Measurements from ENCODE around the gene RAET1E. TPM values are rescaled to one million over a fixed set of nuclear protein-coding genes. Genes with fewer than 3 reads are reported as not detected.

Gene RAET1E
- total and polyA plus RNA-seq, 12 donors = 0.15 to 1.4 (median 0.41) TPM; not detected in 3

DNA sequence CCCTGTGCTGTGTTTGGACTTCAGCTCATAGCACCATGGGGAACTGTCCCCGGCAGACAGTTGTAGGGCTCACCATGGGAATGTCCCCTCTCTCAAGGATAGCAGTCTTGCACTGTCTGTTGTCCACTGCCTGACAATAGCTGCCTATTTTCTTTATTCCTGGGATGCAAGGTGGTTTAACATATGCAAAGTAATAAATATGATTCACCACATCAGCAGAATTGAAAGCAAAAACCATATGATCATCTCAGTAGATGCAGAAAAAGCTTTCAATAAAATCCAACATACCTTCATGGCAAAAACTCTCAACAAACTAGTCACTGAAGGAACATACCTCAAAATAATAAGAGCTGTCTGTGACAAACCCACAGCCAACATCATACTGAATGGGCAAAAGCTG, 20.3 kb downstream of the RAET1E start:
- Histone ChIP-seq H3K4me3 (no peak overlapping the region), H3K27ac (no peak overlapping the region), H3K27me3 (no peaks in the 10 kb centered on the region), H3K4me1 (no peaks in the 10 kb centered on the region), H3K36me3 (no peaks in the 10 kb centered on the region), H3K9me3 (peaks cover 0 to 7% (median 0%) of the 10 kb centered on the region in 11 donors)
- intact Hi-C loops (cut with DNase I) = no loop called here
- TF ChIP-seq, protein P1, sequence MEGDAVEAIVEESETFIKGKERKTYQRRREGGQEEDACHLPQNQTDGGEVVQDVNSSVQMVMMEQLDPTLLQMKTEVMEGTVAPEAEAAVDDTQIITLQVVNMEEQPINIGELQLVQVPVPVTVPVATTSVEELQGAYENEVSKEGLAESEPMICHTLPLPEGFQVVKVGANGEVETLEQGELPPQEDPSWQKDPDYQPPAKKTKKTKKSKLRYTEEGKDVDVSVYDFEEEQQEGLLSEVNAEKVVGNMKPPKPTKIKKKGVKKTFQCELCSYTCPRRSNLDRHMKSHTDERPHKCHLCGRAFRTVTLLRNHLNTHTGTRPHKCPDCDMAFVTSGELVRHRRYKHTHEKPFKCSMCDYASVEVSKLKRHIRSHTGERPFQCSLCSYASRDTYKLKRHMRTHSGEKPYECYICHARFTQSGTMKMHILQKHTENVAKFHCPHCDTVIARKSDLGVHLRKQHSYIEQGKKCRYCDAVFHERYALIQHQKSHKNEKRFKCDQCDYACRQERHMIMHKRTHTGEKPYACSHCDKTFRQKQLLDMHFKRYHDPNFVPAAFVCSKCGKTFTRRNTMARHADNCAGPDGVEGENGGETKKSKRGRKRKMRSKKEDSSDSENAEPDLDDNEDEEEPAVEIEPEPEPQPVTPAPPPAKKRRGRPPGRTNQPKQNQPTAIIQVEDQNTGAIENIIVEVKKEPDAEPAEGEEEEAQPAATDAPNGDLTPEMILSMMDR (IDR thresholded peaks at IDR 0.05) = no peak
- ATAC-seq (no peak), DNase-seq (no peak)
- WGBS, 2 donors = 96 to 100% methylated on average over 1 of the region's 1 CpG

DNA sequence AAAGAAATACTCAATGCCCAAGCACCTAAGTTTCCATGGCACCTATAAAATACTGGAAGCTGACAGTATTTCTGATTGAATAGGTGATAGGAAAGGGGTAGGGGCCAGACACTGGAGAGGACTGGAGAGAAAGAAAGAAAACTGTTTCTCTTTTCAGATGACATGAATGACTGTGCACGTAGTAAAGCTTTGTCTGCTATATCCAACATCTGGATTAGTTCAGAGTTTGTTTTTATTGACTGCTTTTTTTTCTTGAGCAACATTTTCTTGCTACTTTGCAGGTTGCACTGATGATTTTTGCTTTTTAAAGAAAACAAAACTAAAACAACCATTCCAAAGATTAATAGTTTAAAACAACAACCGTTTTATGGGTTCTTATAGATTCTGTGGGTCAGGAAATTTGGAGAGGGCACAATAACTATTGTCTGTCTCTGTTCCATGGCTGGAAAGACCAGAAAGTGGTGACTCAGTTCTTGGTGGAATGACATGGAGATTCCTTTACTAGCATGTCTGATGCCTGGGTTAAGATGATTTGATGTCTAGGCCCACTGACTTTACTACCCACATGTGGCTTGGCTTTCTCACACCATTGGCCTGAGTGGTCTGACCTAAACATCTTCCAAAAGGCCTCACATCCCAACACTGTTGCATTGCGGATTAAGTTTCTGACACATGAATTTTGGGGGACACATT, 21.5 kb downstream of the RAET1E start:
- Histone ChIP-seq H3K9me3 (peaks cover 0 to 17% (median 0%) of the 10 kb centered on the region in 11 donors), H3K4me1 (no peaks in the 10 kb centered on the region), H3K4me3 (no peak overlapping the region), H3K27me3 (no peaks in the 10 kb centered on the region), H3K27ac (no peak overlapping the region), H3K36me3 (no peaks in the 10 kb centered on the region)
- 83 to 84% methylated on average over 3 of the region's 3 CpGs for WGBS, 2 donors
- TF ChIP-seq, protein P1 (IDR thresholded peaks at IDR 0.05) = no peak
- intact Hi-C loops (cut with DNase I) = no loop called here
- DNase-seq (no peak), ATAC-seq (no peak)

DNA sequence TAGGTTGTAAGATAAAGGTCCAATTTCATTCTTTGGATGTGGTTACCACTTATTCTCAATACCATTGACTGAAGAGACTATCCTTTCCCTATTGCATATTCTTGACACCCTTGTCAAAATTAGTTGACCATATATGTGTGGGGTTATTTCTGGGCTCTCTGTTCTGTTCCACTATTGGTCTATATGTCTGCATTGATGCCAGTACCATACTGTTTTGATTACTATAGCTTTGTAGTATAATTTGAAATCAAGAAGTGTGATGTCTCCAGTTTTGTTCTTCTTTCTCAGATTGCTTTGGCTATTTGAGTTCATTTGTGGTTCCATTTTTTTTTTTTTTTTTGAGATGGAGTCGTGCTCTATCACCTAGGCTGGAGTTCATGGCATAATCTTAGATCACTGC, 25.7 kb downstream of the RAET1E start:
- H3K27me3 ChIP-seq = no peaks in the 10 kb centered on the region
- no peaks in the 10 kb centered on the region for H3K36me3 ChIP-seq
- DNase-seq (no peak), ATAC-seq (no peak)
- intact Hi-C loops (cut with DNase I) = no loop called here
- H3K27ac ChIP-seq = no peak overlapping the region
- TF ChIP-seq, protein P1 (IDR thresholded peaks at IDR 0.05) = no peak
- no peak overlapping the region for H3K4me3 ChIP-seq
- 90 to 92% methylated on average over 1 of the region's 1 CpG for WGBS, 2 donors
- peaks cover 0 to 17% (median 0%) of the 10 kb centered on the region in 11 donors for H3K9me3 ChIP-seq
- H3K4me1 ChIP-seq = no peaks in the 10 kb centered on the region

DNA sequence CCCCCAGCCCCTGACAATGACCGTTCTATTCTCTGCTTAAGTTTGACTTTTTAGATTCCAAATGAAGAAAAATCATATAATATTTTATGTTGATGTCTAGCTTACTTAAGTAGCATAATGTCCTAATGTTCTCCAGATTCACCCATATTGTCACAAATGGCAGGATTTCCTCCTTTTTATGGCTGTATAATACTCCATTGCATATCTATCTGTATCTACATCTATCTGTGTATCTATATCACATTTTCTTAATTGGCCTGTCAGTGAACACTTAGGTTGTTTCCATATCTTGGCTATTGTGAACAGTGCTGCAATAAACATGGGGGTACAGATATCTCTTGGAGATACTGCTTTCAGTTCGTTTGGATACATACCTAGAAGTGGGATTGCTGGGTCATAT, 26.7 kb downstream of the RAET1E start:
- ATAC-seq (no peak), DNase-seq (no peak)
- no peak overlapping the region for H3K27ac ChIP-seq
- 88 to 93% methylated on average over 2 of the region's 2 CpGs for WGBS, 2 donors
- no peaks in the 10 kb centered on the region for H3K36me3 ChIP-seq
- peaks cover 0 to 17% (median 0%) of the 10 kb centered on the region in 11 donors for H3K9me3 ChIP-seq
- TF ChIP-seq, protein P1 (IDR thresholded peaks at IDR 0.05) = no peak
- H3K4me3 ChIP-seq = no peak overlapping the region
- no peaks in the 10 kb centered on the region for H3K27me3 ChIP-seq
- intact Hi-C loops (cut with DNase I) = no loop called here
- no peaks in the 10 kb centered on the region for H3K4me1 ChIP-seq

Measured in heart right ventricle (tissue), 16 donors.